Measurements from ENCODE around the gene MYOG. TPM values are rescaled to one million over a fixed set of nuclear protein-coding genes. Genes with fewer than 3 reads are reported as not detected.

MYOG gene
- total and polyA plus RNA-seq, 2 of the 4 experiments (the other 2 are of a cell fraction) = not detected

GRCh38 chr1:203055161-203055799 lies 30.5 kb downstream of the MYOG start:
- Histone ChIP-seq H3K4ac (ENCODE audit: low read depth, low read length) (no peak overlapping the region), H3K4me3 (ENCODE audit: insufficient read depth, low read depth, low read length) (no peak overlapping the region), H2AK9ac (replicated peaks; ENCODE audit: low read depth, low read length, poor library complexity) (no peak overlapping the region), H3K4me1 (ENCODE audit: control insufficient read depth, insufficient read depth, low read length) (peaks cover 3% of the 10 kb centered on the region; the same call in 1 of the 2 replicates), H4K91ac (ENCODE audit: insufficient read depth, low read depth, low read length) (no peak overlapping the region), H3K18ac (ENCODE audit: low read depth, low read length) (no peak overlapping the region), H3K79me1 (ENCODE audit: low read depth in 1 of 2, low read length in 2 of 2) (no peaks in the 10 kb centered on the region), H4K8ac (ENCODE audit: low read depth in 2 of 2, low read length in 2 of 2) (no peak overlapping the region), H4K20me1 (ENCODE audit: insufficient read depth, low read length) (no peaks in the 10 kb centered on the region), H3K9me3 (ENCODE audit: control insufficient read depth, insufficient read depth, low read length) (no peaks in the 10 kb centered on the region), H3K56ac (ENCODE audit: extremely low read depth, insufficient read depth, low read length) (no peak overlapping the region), H3K23ac (ENCODE audit: low read depth, low read length) (no peak overlapping the region), H2BK20ac (ENCODE audit: low read depth, low read length) (no peak overlapping the region), H3K36me3 (ENCODE audit: control insufficient read depth, insufficient read depth, low read length) (peaks cover 17% of the 10 kb centered on the region), H3K27me3 (ENCODE audit: control insufficient read depth, insufficient read depth, low read length) (peaks cover 3% of the 10 kb centered on the region; the same call in 1 of the 2 replicates), H2BK120ac (ENCODE audit: low read depth, low read length) (no peak overlapping the region), H2AK5ac (ENCODE audit: low read depth, low read length) (no peak overlapping the region), H3K4me2 (ENCODE audit: low read depth, low read length) (no peak overlapping the region), H4K5ac (ENCODE audit: low read depth, low read length) (no peak overlapping the region), H2BK15ac (ENCODE audit: low read depth, low read length) (no peak overlapping the region), H3K27ac (ENCODE audit: insufficient read depth, low read length) (no peak overlapping the region), H3K14ac (replicated peaks; ENCODE audit: low read depth, low read length) (no peak overlapping the region), H3K9me1 (ENCODE audit: insufficient read depth, low read length) (no peaks in the 10 kb centered on the region), H2BK5ac (ENCODE audit: low read depth, low read length, poor library complexity, severe bottlenecking) (no peak overlapping the region), H2AFZ (replicated peaks; ENCODE audit: low read length, poor library complexity) (no peak overlapping the region), H3K9ac (ENCODE audit: low read depth, low read length) (no peak overlapping the region)
- POLR2A ChIA-PET (ENCODE audit: unreplicated experiment) = no interaction called here
- TF ChIP-seq CTCF (conservative IDR thresholded peaks at IDR 0.05; ENCODE audit: low read depth, low read length) (peak; percentile 7; the same call in 1 of the 2 replicates), SMC3 (IDR thresholded peaks at IDR 0.05; ENCODE audit: low read depth, low read length) (no peak)
- DNase-seq = no peak
- no TSS peak for BruUV-seq (replicated peaks)
- in situ Hi-C loops (cut with MboI; ENCODE audit: low sequenced_read_pairs) (no loop called here), dilution Hi-C loops (cut with HindIII; ENCODE audit: low sequenced_read_pairs, unreplicated experiment) (no loop called here), intact Hi-C loops (cut with micrococcal nuclease) (no loop called here)
- CTCF ChIA-PET = interaction anchor here (0.9 kb wide), 1 partner anchor 151 kb away, joined by 3 read pairs; no protein-coding TSS in a partner anchor
- 87% methylated on average over 6 of the region's 24 CpGs; no CpG with 5 or more reads in 1 of the 2 experiments for WGBS, 2 experiments (ENCODE audit: extremely low coverage in 2 of 2, insufficient read length in 1 of 2)
- ATAC-seq (ENCODE audit: low read depth) = no peak

Data from IMR-90 (cell line).